Hematopoietic multipotent progenitor cell treated with erythropoietin and hydrocortisone succinate and interleukin-3 and kit ligand, for 17 days (in vitro differentiated cells): ENCODE measurements around the gene THSD7A.
"Not testable (repeated sequence)": the region's sequence is repeated elsewhere in the genome, so short reads cannot be mapped to it uniquely, and the experiment has no call there.

ENCODE experiments used
- DNase-seq: peaks from one replicate; pipeline ENCODE4 v3.0.0-alpha.2; 2015; ENCODE audit warnings: low spot score

Gene THSD7A

GRCh38 chr7:11587048-11587447 lies 244.9 kb downstream of the THSD7A start:
- no peak for DNase-seq

- DNase-seq: no peak
Measured at GRCh38 chr7:11584406-11585031, 247.5 kb downstream of the THSD7A start.

GRCh38 chr7:11579141-11579540 lies 252.9 kb downstream of the THSD7A start:
- no peak for DNase-seq

GRCh38 chr7:11576310-11576709 lies 255.7 kb downstream of the THSD7A start:
- DNase-seq: no peak

GRCh38 chr7:11573128-11573750 lies 258.8 kb downstream of the THSD7A start:
- no peak for DNase-seq

- no peak for DNase-seq
Measured at GRCh38 chr7:11570922-11571550, 261.0 kb downstream of the THSD7A start.

GRCh38 chr7:11570205-11570604 lies 261.8 kb downstream of the THSD7A start:
- DNase-seq: no peak

- no peak for DNase-seq
Measured at GRCh38 chr7:11567571-11567970, 264.4 kb downstream of the THSD7A start.

- DNase-seq: no peak
Measured at GRCh38 chr7:11557627-11558026, 274.4 kb downstream of the THSD7A start.

- no peak for DNase-seq
Measured at GRCh38 chr7:11552676-11553296, 279.2 kb downstream of the THSD7A start.

- DNase-seq: no peak
Measured at GRCh38 chr7:11551470-11551869, 280.5 kb downstream of the THSD7A start.

GRCh38 chr7:11548532-11548931 lies 283.5 kb downstream of the THSD7A start:
- DNase-seq: no peak

GRCh38 chr7:11541330-11541729 lies 290.7 kb downstream of the THSD7A start:
- DNase-seq: no peak

GRCh38 chr7:11540271-11540761 lies 291.7 kb downstream of the THSD7A start:
- DNase-seq: no peak

GRCh38 chr7:11539853-11540252 lies 292.1 kb downstream of the THSD7A start:
- DNase-seq: no peak

GRCh38 chr7:11538751-11539299 lies 293.2 kb downstream of the THSD7A start:
- DNase-seq: no peak

GRCh38 chr7:11533229-11533820 lies 298.7 kb downstream of the THSD7A start:
- no peak for DNase-seq

GRCh38 chr7:11529382-11529781 lies 302.6 kb downstream of the THSD7A start:
- DNase-seq: no peak

- no peak for DNase-seq
Measured at GRCh38 chr7:11527707-11528106, 304.3 kb downstream of the THSD7A start.

- no peak for DNase-seq
Measured at GRCh38 chr7:11524476-11525397, 307.3 kb downstream of the THSD7A start.

- not testable (repeated sequence) for DNase-seq
Measured at GRCh38 chr7:11521964-11522499, 310.0 kb downstream of the THSD7A start.
